B cell (primary cell): ENCODE data around the gene MRPS22. TPM values are rescaled to one million over a fixed set of nuclear protein-coding genes. Genes with fewer than 3 reads are reported as not detected.

Experiments used
- ATAC-seq: fragments of 200-7000 bp; cut with Tn5 transposase; one replicate; pipeline ENCODE4 v1.10.0; 2021; ENCODE audit warnings: low read depth, mild to moderate bottlenecking, moderate number of reproducible peaks, moderate library complexity
- CTCF ChIA-PET: fragments of 350-600 bp; sonication (Branson Sonifier 250); formaldehyde crosslinking; loops from one replicate; lab custom pipeline; 2021; ENCODE audit warnings: antibody characterized with exemption, inconsistent platforms; lab: Charles Lee
- POLR2A ChIA-PET: fragments of 350-600 bp; sonication (Branson Sonifier 250); formaldehyde crosslinking; loops from one replicate; lab custom pipeline; 2021; ENCODE audit warnings: antibody characterized with exemption; lab: Charles Lee
- DNase-seq: peaks from one replicate; pipeline ENCODE4 v3.0.0; 2013
- H2AFZ ChIP-seq: 2 replicates; pipeline ENCODE4 v1.6.1; 2012; ENCODE audit warnings: mild to moderate bottlenecking, low read depth, low read length; ENCODE audit not compliant: insufficient read depth, poor library complexity, severe bottlenecking
- H3K27ac ChIP-seq, 2 donors: 1 replicate in 1 of 2; 2 replicates in 1 of 2; pipeline ENCODE4 v1.5.1; 2012 to 2013; ENCODE audit warnings: low read length in 2 of 2, mild to moderate bottlenecking in 2 of 2, moderate library complexity in 1 of 2
- H3K27me3 ChIP-seq, 4 experiments: fragments of 200-600 bp in 1 of 4; sonication (generic) in 1 of 4; replicated peaks in 1 of 4; 1 replicate in 2 of 4; 2 replicates in 2 of 4; pipeline versions ENCODE4 v1.6.1 to v1.7.0; 2013 to 2016; ENCODE audit warnings: low read length in 3 of 4, mild to moderate bottlenecking in 2 of 4, mixed read lengths in 1 of 4, moderate library complexity in 1 of 4; ENCODE audit not compliant: insufficient read depth in 4 of 4, control insufficient read depth in 3 of 4; ENCODE audit errors: control extremely low read depth in 1 of 4
- H3K36me3 ChIP-seq, 2 experiments: replicated peaks in 1 of 2; 1 replicate in 1 of 2; 2 replicates in 1 of 2; pipeline versions ENCODE4 v1.6.1 to v1.7.1; 2013; ENCODE audit warnings: low read length in 1 of 2; ENCODE audit not compliant: insufficient read depth in 2 of 2, control insufficient read depth in 1 of 2; ENCODE audit errors: control extremely low read depth in 1 of 2, extremely low read depth in 1 of 2
- H3K4me1 ChIP-seq, 2 donors: fragments of 200-600 bp in 1 of 2; sonication (generic) in 1 of 2; 1 replicate in 1 of 2; 2 replicates in 1 of 2; pipeline versions ENCODE4 v1.5.1 to v1.6.1; 2013 to 2017; ENCODE audit warnings: low read length in 2 of 2; ENCODE audit not compliant: control insufficient read depth in 2 of 2, insufficient read depth in 2 of 2
- H3K4me2 ChIP-seq: replicated peaks from 2 replicates; pipeline ENCODE3; 2012; ENCODE audit warnings: mild to moderate bottlenecking, low read depth, low read length; ENCODE audit not compliant: poor library complexity, severe bottlenecking
- H3K4me3 ChIP-seq, 5 experiments: fragments of 200-600 bp in 1 of 5; sonication (generic) in 1 of 5; 1 replicate in 3 of 5; 2 replicates in 2 of 5; pipeline versions ENCODE4 v1.5.1 to v1.7.0; 2011 to 2016; ENCODE audit warnings: low read length in 4 of 5, mild to moderate bottlenecking in 4 of 5, low read depth in 2 of 5, control low read depth in 1 of 5, moderate library complexity in 1 of 5; ENCODE audit not compliant: insufficient read depth in 1 of 5; ENCODE audit errors: control extremely low read depth in 1 of 5, extremely low read depth in 1 of 5
- H3K79me2 ChIP-seq: fragments of 200-600 bp; sonication (generic); one replicate; pipeline ENCODE4 v1.6.0; 2016; ENCODE audit warnings: low read length; ENCODE audit not compliant: control insufficient read depth, insufficient read depth
- H3K9ac ChIP-seq: fragments of 200-600 bp; sonication (generic); 2 replicates; pipeline ENCODE4 v1.6.1; 2017; ENCODE audit warnings: mild to moderate bottlenecking, low read length, moderate library complexity
- H3K9me3 ChIP-seq, 3 donors: one replicate each; pipeline versions ENCODE4 v1.6.1 to v1.7.1; 2013; ENCODE audit warnings: low read length in 2 of 3; ENCODE audit not compliant: control insufficient read depth in 2 of 3, insufficient read depth in 1 of 3; ENCODE audit errors: control extremely low read depth in 1 of 3
- H4K20me1 ChIP-seq: 2 replicates; pipeline ENCODE4 v1.6.0; 2012; ENCODE audit warnings: mild to moderate bottlenecking, low read length; ENCODE audit not compliant: insufficient read depth, control insufficient read depth, poor library complexity, severe bottlenecking
- H3K27ac Mint-ChIP-seq: one replicate; pipeline ENCODE4 v1.8.0; 2021; ENCODE audit warnings: mixed read lengths
- H3K27me3 Mint-ChIP-seq: one replicate; pipeline ENCODE4 v1.8.0; 2021; ENCODE audit warnings: mixed read lengths
- H3K4me1 Mint-ChIP-seq: one replicate; pipeline ENCODE4 v1.8.0; 2021; ENCODE audit warnings: mixed read lengths
- H3K4me3 Mint-ChIP-seq: one replicate; pipeline ENCODE4 v1.8.0; 2021; ENCODE audit warnings: mixed read lengths
- H3K9me3 Mint-ChIP-seq: one replicate; pipeline ENCODE4 v1.8.0; 2022; ENCODE audit warnings: mixed read lengths; ENCODE audit not compliant: insufficient read depth
- CTCF ChIP-seq: fragments of 200-600 bp; IDR thresholded peaks from one replicate; pipeline ENCODE4 v1.8.0; 2022; ENCODE audit warnings: antibody characterized with exemption, mild to moderate bottlenecking
- EZH2 ChIP-seq: IDR thresholded peaks from 2 replicates; pipeline ENCODE4 v1.6.1; 2012; ENCODE audit warnings: borderline replicate concordance, low read depth, mild to moderate bottlenecking, moderate library complexity, low read length; ENCODE audit not compliant: insufficient read depth, poor library complexity, severe bottlenecking
- WGBS: methylation state at CpG from one replicate; pipeline ENCODE4 v1.1.5; 2013; ENCODE audit warnings: missing lambda C conversion rate; ENCODE audit not compliant: insufficient coverage; 5-methylcytosine and 5-hydroxymethylcytosine counted together
- intact Hi-C: fragments of 100-400 bp; cut with micrococcal nuclease; formaldehyde crosslinking; loops from one replicate; pipeline ENCODE4 v1.10.0; 2022
- polyA plus RNA-seq: library from polyadenylated mRNA; depleted of rRNA; stranded (reverse); fragments of >200 nt; gene quantifications from 2 replicates; pipeline ENCODE4 v1.2.3, GENCODE V29; 2012
- total RNA-seq, 2 donors: library from RNA; stranded (reverse); fragments of 120-200 nt in 1 of 2; gene quantifications; 1 replicate in 1 of 2; 2 replicates in 1 of 2; pipeline versions ENCODE4 v1.2.3 to v1.2.4, GENCODE V29; 2013 to 2022

MRPS22 gene
- total and polyA plus RNA-seq, 2 donors (not counting 1 experiment from before 2014, with no cell fraction given), result 19.1 to 32.5 TPM

- Mint-ChIP-seq H3K9me3 (no peaks in the 10 kb centered on the region), H3K27me3 (no peaks in the 10 kb centered on the region), H3K4me3 (no peak overlapping the region), H3K27ac (no peak overlapping the region), H3K4me1 (peaks cover 3% of the 10 kb centered on the region)
- Histone ChIP-seq H3K79me2 (no peaks in the 10 kb centered on the region), H3K4me2 (no peak overlapping the region), H3K36me3 (peaks cover 42 to 96% of the 10 kb centered on the region in 2 experiments), H3K4me1 (no peaks in the 10 kb centered on the region), H3K27ac (no peak overlapping the region), H3K9ac (no peak overlapping the region), H4K20me1 (no peaks in the 10 kb centered on the region), H3K4me3 (no peak overlapping the region), H3K27me3 (no peaks in the 10 kb centered on the region), H2AFZ (no peak overlapping the region), H3K9me3 (no peaks in the 10 kb centered on the region)
- ATAC-seq (no peak), DNase-seq (no peak)
- ChIA-PET POLR2A (no interaction called here), CTCF (no interaction called here)
- TF ChIP-seq CTCF (no peak), EZH2 (no peak)
- intact Hi-C loops, result no loop called here
- no CpG with 5 or more reads among the region's 3 CpGs for WGBS
Measured at GRCh38 chr3:139358841-139359562, 15.2 kb downstream of the MRPS22 start.

GRCh38 chr3:139361276-139361675 is 17.5 kb downstream of the MRPS22 start:
- Mint-ChIP-seq H3K27me3 (no peaks in the 10 kb centered on the region), H3K4me1 (peaks cover 3% of the 10 kb centered on the region), H3K4me3 (no peak overlapping the region), H3K27ac (no peak overlapping the region), H3K9me3 (no peaks in the 10 kb centered on the region)
- H3K27ac ChIP-seq, result no peak overlapping the region
- no peak overlapping the region for H3K4me2 ChIP-seq
- H4K20me1 ChIP-seq, result peaks cover 5% of the 10 kb centered on the region
- peaks cover 31 to 96% of the 10 kb centered on the region in 2 experiments for H3K36me3 ChIP-seq
- no peak for ATAC-seq
- CTCF ChIA-PET, result interaction anchor here (1.8 kb wide), 1 partner anchor 10 kb away, joined by 4 read pairs; no protein-coding TSS in a partner anchor
- POLR2A ChIA-PET, result no interaction called here
- TF ChIP-seq CTCF, result no peak
- no peak for TF ChIP-seq EZH2
- no peak overlapping the region for H3K9ac ChIP-seq
- H3K27me3 ChIP-seq, result no peaks in the 10 kb centered on the region
- H3K9me3 ChIP-seq, result no peaks in the 10 kb centered on the region
- H3K4me3 ChIP-seq, result no peak overlapping the region
- no CpG with 5 or more reads among the region's 2 CpGs for WGBS
- H3K79me2 ChIP-seq, result no peaks in the 10 kb centered on the region
- DNase-seq, result no peak
- intact Hi-C loops, result no loop called here
- H2AFZ ChIP-seq, result no peak overlapping the region
- H3K4me1 ChIP-seq, result no peaks in the 10 kb centered on the region
